HepG2 (cell line): ENCODE results near the gene LTK. TPM values are rescaled to one million over a fixed set of nuclear protein-coding genes. Genes with fewer than 3 reads are reported as not detected.

Experiments
- ATAC-seq: fragments of 200-7000 bp; cut with Tn5 transposase; 3 replicates; pipeline ENCODE4 v1.9.1; 2020; ENCODE audit warnings: mild to moderate bottlenecking, moderate library complexity
- BruUV-seq: library from RNA; stranded (reverse); fragments of 400-500 nt; replicated peaks from 2 replicates; lab custom pipeline; 2021; lab: Mats Ljungman, UMichigan
- CTCF ChIA-PET: fragments of 300-600 bp; formaldehyde crosslinking; extraction: SDS; loops from one replicate; lab custom pipeline; 2021; ENCODE audit warnings: low total read pairs, inconsistent platforms, low intra/inter-chr PET ratio; lab: Yijun Ruan, JAX
- POLR2A ChIA-PET: fragments of 350-600 bp; sonication (Branson Sonifier 250); formaldehyde crosslinking; loops from one replicate; lab custom pipeline; 2020; ENCODE audit warnings: antibody characterized with exemption, inconsistent platforms; lab: Yijun Ruan, JAX
- DNase-seq: peaks from one replicate; pipeline ENCODE4 v3.0.0-alpha.2; 2015; ENCODE audit warnings: low spot score
- FAIRE-seq: peaks from 3 replicates; lab custom pipeline; 2011; peaks lifted over from hg19 to GRCh38; lab: Jason Lieb, UNC
- H2AFZ ChIP-seq: one replicate; pipeline ENCODE4 v1.6.1; 2011; ENCODE audit warnings: low read length, inconsistent platforms
- H3K27ac ChIP-seq: fragments of 300-600 bp; 3 replicates; pipeline ENCODE4 v1.8.0; 2011; ENCODE audit warnings: mixed run types, mild to moderate bottlenecking, mixed read lengths, low read length, inconsistent platforms; ENCODE audit not compliant: insufficient read depth; ENCODE audit errors: extremely low read length
- H3K27me3 ChIP-seq, 2 experiments: fragments of 200-600 bp in 1 of 2; 2 replicates in 1 of 2; 3 replicates in 1 of 2; pipeline versions ENCODE4 v1.6.0 to v1.8.0; 2011; ENCODE audit warnings: low read length in 2 of 2, mild to moderate bottlenecking in 2 of 2, moderate library complexity in 2 of 2, inconsistent platforms in 1 of 2; ENCODE audit not compliant: insufficient read depth in 2 of 2, control insufficient read depth in 1 of 2
- H3K36me3 ChIP-seq, 2 experiments: fragments of 200-600 bp in 1 of 2; replicated peaks in 1 of 2; 2 replicates in 1 of 2; 3 replicates in 1 of 2; pipeline versions ENCODE4 v1.5.1 to v1.8.0; 2011; ENCODE audit warnings: low read length in 2 of 2, inconsistent platforms in 1 of 2; ENCODE audit not compliant: insufficient read depth in 2 of 2, control insufficient read depth in 1 of 2
- H3K4me1 ChIP-seq: 2 replicates; pipeline ENCODE4 v1.5.1; 2012; ENCODE audit warnings: low read length, inconsistent platforms; ENCODE audit not compliant: insufficient read depth
- H3K4me2 ChIP-seq: 2 replicates; pipeline ENCODE4 v1.6.0; 2011; ENCODE audit warnings: low read depth, low read length, inconsistent platforms
- H3K4me3 ChIP-seq, 3 experiments: fragments of 200-600 bp in 1 of 3; sonication (generic), shearing (Covaris generic) in 1 of 3; replicated peaks in 1 of 3; 2 replicates each; pipeline ENCODE4 v1.5.1; 2011 to 2016; ENCODE audit warnings: low read length in 3 of 3, inconsistent platforms in 2 of 3, low read depth in 2 of 3, mild to moderate bottlenecking in 2 of 3, control low read depth in 1 of 3, mixed read lengths in 1 of 3; ENCODE audit not compliant: insufficient read depth in 1 of 3
- H3K79me2 ChIP-seq: one replicate; pipeline ENCODE4 v1.6.1; 2011; ENCODE audit warnings: low read length, inconsistent platforms; ENCODE audit not compliant: insufficient read depth
- H3K9ac ChIP-seq: 2 replicates; pipeline ENCODE4 v1.6.0; 2011; ENCODE audit warnings: mild to moderate bottlenecking, low read depth, low read length, inconsistent platforms; ENCODE audit not compliant: insufficient read depth
- H3K9me3 ChIP-seq: 2 replicates; pipeline ENCODE4 v1.5.1; 2012; ENCODE audit warnings: mild to moderate bottlenecking, low read length
- H4K20me1 ChIP-seq: 2 replicates; pipeline ENCODE4 v1.6.0; 2011; ENCODE audit warnings: inconsistent platforms, mild to moderate bottlenecking, low read length, moderate library complexity; ENCODE audit not compliant: insufficient read depth
- AGO2 ChIP-seq: fragments of 200-400 bp; formaldehyde crosslinking; optimal IDR thresholded peaks from 2 replicates; pipeline ENCODE3; 2017; ENCODE audit warnings: mild to moderate bottlenecking, low read depth, low read length, moderate library complexity
- ATF7 ChIP-seq, 2 experiments: fragments of 450-650 bp in 1 of 2; sonication (generic) in 1 of 2; formaldehyde crosslinking in 1 of 2; IDR thresholded peaks; 2 replicates each; pipeline versions ENCODE4 v1.4.0 to v1.6.1; 2016 to 2020; ENCODE audit warnings: antibody characterized with exemption in 1 of 2, mild to moderate bottlenecking in 1 of 2, missing genetic modification reagents in 1 of 2
- NCOA5 ChIP-seq: sonication (generic); formaldehyde crosslinking; IDR thresholded peaks from 2 replicates; pipeline ENCODE4 v1.4.0; 2020; ENCODE audit warnings: missing genetic modification reagents
- PAF1 ChIP-seq: IDR thresholded peaks from 2 replicates; pipeline ENCODE4 v1.6.1; 2016; ENCODE audit warnings: missing genetic modification reagents, missing compliant biosample characterization
- SOX13 ChIP-seq, 3 experiments: fragments of 450-650 bp in 1 of 3; sonication (generic) in 1 of 3; formaldehyde crosslinking in 1 of 3; IDR thresholded peaks in 2 of 3; conservative IDR thresholded peaks in 1 of 3; 2 replicates each; pipeline versions ENCODE4 v1.5.0 to v1.6.1; 2016 to 2020; ENCODE audit warnings: antibody characterized with exemption in 1 of 3, mild to moderate bottlenecking in 1 of 3, missing compliant biosample characterization in 1 of 3, missing genetic modification reagents in 1 of 3, moderate library complexity in 1 of 3
- ZSCAN9 ChIP-seq: IDR thresholded peaks from 2 replicates; pipeline ENCODE4 v1.6.1; 2016; ENCODE audit warnings: borderline replicate concordance
- WGBS: methylation state at CpG from one replicate; pipeline ENCODE4 v1.1.6; 2017; ENCODE audit warnings: low lambda C conversion rate; 5-methylcytosine and 5-hydroxymethylcytosine counted together
- in situ Hi-C: cut with HindIII; loops from 2 replicates; pipeline ENCODE4 v1.10.0; 2017; ENCODE audit warnings: low pct_unique_long_range_greater_than_20kb; ENCODE audit not compliant: extremely low pct_ligation_motif_present
- intact Hi-C: fragments of 100-400 bp; cut with micrococcal nuclease; formaldehyde crosslinking; loops from one replicate; pipeline ENCODE4 v1.10.0; 2022; ENCODE audit not compliant: unreplicated experiment
- polyA plus RNA-seq, 8 experiments: library from polyadenylated mRNA; depleted of rRNA in 3 of 8; stranded (reverse) in 7 of 8; unstranded in 1 of 8; fragments of >200 nt; fragmentation: Illumina TruSeq in 4 of 8; extraction: Trizol in 4 of 8; gene quantifications; 2 replicates each; pipeline versions ENCODE4 v1.2.1 to v1.2.3, GENCODE V29; 2011 to 2016; ENCODE audit warnings: low read depth in 4 of 8, missing spikeins in 1 of 8, mixed read lengths in 1 of 8; ENCODE audit not compliant: insufficient read depth in 1 of 8
- total RNA-seq, 5 experiments: library from RNA; depleted of rRNA; stranded (reverse); fragments of >200 nt; fragmentation: Illumina TruSeq; extraction: Trizol; gene quantifications; 2 replicates each; pipeline ENCODE4 v1.2.3, GENCODE V29; 2016; ENCODE audit warnings: low read depth in 1 of 5
- TF ChIP-seq, protein P1 (sequence below): sonication (generic); formaldehyde crosslinking; IDR thresholded peaks from 2 replicates; pipeline ENCODE4 v1.5.0; 2020; ENCODE audit warnings: missing genetic modification reagents

LTK gene
- total and polyA plus RNA-seq, 2 of the 13 experiments (the other 11 are each of a cell fraction or from before 2014, with no cell fraction given), result 0.01 TPM; not detected in 1

DNA sequence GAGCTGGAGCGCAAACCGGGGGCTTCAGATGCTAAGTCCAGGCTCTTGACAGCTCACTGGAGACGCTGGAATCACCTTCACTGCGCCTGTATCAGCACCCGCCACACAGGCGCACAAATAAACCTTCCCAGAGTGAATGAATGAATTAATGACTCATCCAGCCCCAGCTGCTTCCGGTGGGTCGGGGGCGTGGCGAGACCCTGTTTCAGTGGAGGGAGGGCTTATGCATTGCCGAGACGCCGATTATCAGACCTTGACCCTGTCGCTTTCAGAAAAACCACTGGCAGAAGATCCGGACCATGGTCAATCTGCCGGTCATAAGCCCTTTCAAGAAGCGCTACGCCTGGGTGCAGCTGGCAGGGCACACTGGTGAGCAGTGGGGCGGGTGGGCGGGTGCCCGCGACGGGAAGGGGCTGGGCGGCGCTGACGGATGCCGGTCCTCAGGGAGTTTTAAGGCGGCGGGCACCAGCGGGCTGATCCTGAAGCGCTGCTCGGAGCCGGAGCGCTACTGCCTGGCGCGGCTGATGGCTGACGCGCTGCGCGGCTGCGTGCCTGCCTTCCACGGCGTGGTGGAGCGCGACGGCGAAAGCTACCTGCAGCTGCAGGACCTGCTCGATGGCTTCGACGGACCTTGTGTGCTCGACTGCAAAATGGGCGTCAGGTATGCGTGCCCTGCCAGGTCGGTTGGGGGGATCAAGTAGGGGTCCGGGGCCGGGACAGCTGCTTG, 12.3 kb downstream of the LTK start:
- H4K20me1 ChIP-seq, result no peaks in the 10 kb centered on the region
- ATAC-seq, result no peak
- H3K27ac ChIP-seq, result no peak overlapping the region
- intact Hi-C loops, result no loop called here
- no peak overlapping the region for H3K9ac ChIP-seq
- POLR2A ChIA-PET, result no interaction called here
- H3K27me3 ChIP-seq, result no peaks in the 10 kb centered on the region
- CTCF ChIA-PET, result no interaction called here
- in situ Hi-C loops, result no loop called here
- no peak for FAIRE-seq
- no TSS peak for BruUV-seq
- DNase-seq, result no peak
- peaks cover 15% of the 10 kb centered on the region for H3K4me1 ChIP-seq
- no peak overlapping the region for H2AFZ ChIP-seq
- WGBS, result 98% methylated on average over 50 of the region's 56 CpGs
- H3K9me3 ChIP-seq, result no peaks in the 10 kb centered on the region
- no peak overlapping the region for H3K4me2 ChIP-seq
- TF ChIP-seq AGO2 (peak; percentile 50), ZSCAN9 (CRISPR knock-in tag) (no peak)
- TF ChIP-seq, all 625 proteins: peak for 1
- no peak overlapping the region for H3K4me3 ChIP-seq
- peaks cover 10 to 20% of the 10 kb centered on the region in 2 experiments; a peak in 4 of 5 replicates for H3K36me3 ChIP-seq
- H3K79me2 ChIP-seq, result peaks cover 31% of the 10 kb centered on the region

GRCh38 chr15:41499109-41499851, 14.3 kb downstream of the LTK start:
- Histone ChIP-seq H4K20me1 (no peaks in the 10 kb centered on the region), H3K4me2 (no peak overlapping the region), H3K27me3 (no peaks in the 10 kb centered on the region), H2AFZ (no peak overlapping the region), H3K9me3 (no peaks in the 10 kb centered on the region), H3K9ac (no peak overlapping the region), H3K4me1 (peaks cover 18% of the 10 kb centered on the region), H3K27ac (no peak overlapping the region), H3K4me3 (no peak overlapping the region), H3K36me3 (peaks cover 10 to 20% of the 10 kb centered on the region in 2 experiments; a peak in 4 of 5 replicates), H3K79me2 (peaks cover 49% of the 10 kb centered on the region)
- no peak for TF ChIP-seq SOX13 (IDR thresholded peaks at IDR 0.05)
- no peak for TF ChIP-seq SOX13 (CRISPR knock-in tag; conservative IDR thresholded peaks at IDR 0.05 in 1 of 2, IDR thresholded peaks at IDR 0.05 in 1 of 2)
- TF ChIP-seq, protein P1, sequence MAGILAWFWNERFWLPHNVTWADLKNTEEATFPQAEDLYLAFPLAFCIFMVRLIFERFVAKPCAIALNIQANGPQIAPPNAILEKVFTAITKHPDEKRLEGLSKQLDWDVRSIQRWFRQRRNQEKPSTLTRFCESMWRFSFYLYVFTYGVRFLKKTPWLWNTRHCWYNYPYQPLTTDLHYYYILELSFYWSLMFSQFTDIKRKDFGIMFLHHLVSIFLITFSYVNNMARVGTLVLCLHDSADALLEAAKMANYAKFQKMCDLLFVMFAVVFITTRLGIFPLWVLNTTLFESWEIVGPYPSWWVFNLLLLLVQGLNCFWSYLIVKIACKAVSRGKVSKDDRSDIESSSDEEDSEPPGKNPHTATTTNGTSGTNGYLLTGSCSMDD, result no peak
- no peak for TF ChIP-seq ATF7 (IDR thresholded peaks at IDR 0.05)
- TF ChIP-seq ATF7 (CRISPR knock-in tag; IDR thresholded peaks at IDR 0.05), result no peak
- no peak for TF ChIP-seq PAF1 (CRISPR knock-in tag)
- no peak for TF ChIP-seq NCOA5 (CRISPR knock-in tag)
- DNase-seq (no peak), FAIRE-seq (no peak), ATAC-seq (no peak)
- WGBS, result 97% methylated on average over 4 of the region's 6 CpGs
- intact Hi-C loops (no loop called here), in situ Hi-C loops (no loop called here)
- POLR2A ChIA-PET, result no interaction called here
- CTCF ChIA-PET, result no interaction called here
- BruUV-seq, result no TSS peak
